GM19324 (cell line): ENCODE data around the gene RAB11FIP4.

Experiments used
- ATAC-seq: cut with Tn5 transposase; IDR thresholded peaks from one replicate; pipeline ENCODE4 v1.9.1; 2021; ENCODE audit warnings: mild to moderate bottlenecking, moderate library complexity; ENCODE audit not compliant: unreplicated experiment, low FRiP score

RAB11FIP4 gene

GRCh38 chr17:31515267-31515666 is 123.8 kb downstream of the RAB11FIP4 start:
- ATAC-seq, result no peak

- ATAC-seq, result no peak
Measured at GRCh38 chr17:31517524-31517923, 126.0 kb downstream of the RAB11FIP4 start.

DNA sequence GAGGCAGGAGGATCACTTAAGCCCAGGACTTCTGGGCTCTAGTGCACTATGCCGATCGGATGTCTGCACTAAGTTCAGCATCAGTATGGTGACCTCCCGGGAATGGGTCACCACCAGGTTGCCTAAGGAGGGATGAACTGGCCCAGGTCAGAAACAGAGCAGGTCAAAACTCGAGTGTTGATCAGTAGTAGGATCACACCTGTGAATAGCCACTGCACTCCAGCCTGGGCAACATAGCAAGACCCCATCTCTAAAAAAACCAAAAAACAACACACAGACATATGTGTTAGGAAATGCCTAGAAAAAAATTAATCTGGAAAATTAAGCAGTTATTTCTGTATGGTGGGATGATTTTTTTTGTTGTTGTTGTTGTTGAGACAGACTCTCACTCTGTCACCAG is 127.0 kb downstream of the RAB11FIP4 start:
- ATAC-seq, result no peak

- ATAC-seq, result no peak
Measured at GRCh38 chr17:31521632-31522283, 130.3 kb downstream of the RAB11FIP4 start.

DNA sequence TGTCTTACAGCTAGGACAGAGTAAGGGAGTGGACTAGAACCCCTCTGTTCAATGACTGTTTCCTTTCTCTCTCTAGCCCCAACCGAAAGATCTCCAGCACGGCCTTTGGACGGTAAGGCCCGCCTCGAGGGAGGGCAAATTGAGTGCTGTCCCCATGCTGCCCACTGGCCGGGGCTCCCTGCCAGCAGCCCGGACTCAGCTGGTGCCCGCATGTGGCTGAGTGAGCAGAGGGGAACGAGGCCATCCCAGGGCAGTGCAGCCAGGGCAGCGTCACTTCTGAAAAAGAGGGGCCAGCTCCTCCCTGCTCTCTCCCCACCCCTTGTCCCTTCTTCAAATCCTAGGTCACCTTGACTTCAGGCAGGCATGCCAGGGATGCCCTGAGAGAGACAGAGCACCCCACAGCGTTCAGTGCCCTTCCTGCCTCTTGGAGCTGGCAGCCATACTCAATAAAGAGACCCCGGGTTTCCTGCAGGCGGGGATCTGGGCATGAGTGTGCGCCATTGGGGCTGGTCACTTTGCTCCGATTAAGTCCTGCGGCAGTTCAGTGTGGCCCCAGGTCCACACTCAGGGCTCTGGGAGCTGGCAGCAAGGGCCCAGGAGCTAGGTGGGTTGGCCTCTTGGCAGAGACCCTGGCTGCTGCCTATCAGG is 130.9 kb downstream of the RAB11FIP4 start:
- ATAC-seq, result no peak

GRCh38 chr17:31522987-31523495 is 131.6 kb downstream of the RAB11FIP4 start:
- no peak for ATAC-seq

DNA sequence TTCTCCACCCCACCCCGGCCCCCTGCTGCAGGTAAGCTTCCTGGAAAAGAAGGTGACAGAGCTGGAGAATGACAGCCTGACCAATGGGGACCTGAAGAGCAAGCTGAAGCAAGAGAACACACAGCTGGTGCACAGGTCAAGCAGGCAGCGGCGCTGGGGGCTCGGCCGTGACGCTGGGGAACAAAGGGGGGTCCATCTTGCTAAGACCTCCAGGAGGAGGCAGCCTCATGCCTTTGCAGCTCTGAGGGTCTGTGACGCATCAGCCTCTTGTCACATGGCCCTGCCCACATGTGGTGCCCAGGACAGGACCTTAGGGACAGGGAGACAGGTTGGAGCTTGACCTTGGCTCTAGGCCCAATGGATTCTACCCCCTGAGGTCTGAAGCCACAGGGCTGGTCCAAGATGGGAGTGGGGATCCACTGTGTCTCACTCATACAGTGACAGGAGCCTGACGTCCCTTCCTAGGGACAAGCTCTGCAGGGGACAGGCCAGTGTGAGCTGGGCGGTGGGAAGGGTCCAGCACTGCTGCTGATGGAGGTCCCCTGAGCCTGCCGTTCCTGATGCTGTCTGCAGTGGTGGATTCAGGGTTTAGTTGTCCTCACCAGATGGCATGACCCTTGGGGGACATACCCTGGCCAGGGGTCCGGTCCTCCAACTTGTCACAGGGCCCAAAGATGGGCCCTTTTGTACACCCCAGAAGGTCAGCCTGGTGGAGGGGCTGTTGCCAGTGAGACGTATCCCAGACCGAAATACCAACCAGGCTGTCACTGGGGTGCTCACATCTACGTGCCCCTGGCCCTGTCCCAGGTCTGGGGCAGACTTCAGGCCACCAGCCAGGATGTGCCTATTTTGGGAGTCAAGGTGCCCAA is 132.6 kb downstream of the RAB11FIP4 start:
- no peak for ATAC-seq

GRCh38 chr17:31524926-31525800 is 133.7 kb downstream of the RAB11FIP4 start:
- no peak for ATAC-seq

GRCh38 chr17:31525801-31526549 is 134.5 kb downstream of the RAB11FIP4 start:
- ATAC-seq, result no peak

DNA sequence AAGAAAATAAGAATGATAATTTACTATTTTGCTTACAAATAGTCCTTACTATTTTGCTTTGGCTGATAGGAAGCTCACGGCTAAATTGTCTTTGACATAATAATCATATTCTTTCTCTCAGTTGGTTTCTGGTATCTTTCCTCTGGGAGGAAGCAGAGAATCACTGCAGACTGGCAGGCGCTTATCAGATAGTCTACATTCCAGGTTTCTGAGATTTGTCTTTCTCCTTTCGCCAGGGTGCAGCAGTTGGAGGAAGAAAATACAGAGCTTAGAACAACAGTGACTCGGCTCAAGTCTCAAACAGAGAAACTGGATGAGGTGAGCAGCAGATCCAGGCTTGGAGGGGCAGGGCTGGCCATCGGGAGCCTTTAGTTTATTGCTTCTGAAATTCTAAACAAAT is 136.1 kb downstream of the RAB11FIP4 start:
- no peak for ATAC-seq

GRCh38 chr17:31528291-31528874 is 136.9 kb downstream of the RAB11FIP4 start:
- no peak for ATAC-seq

- ATAC-seq, result no peak
Measured at GRCh38 chr17:31529841-31530251, 138.4 kb downstream of the RAB11FIP4 start.

DNA sequence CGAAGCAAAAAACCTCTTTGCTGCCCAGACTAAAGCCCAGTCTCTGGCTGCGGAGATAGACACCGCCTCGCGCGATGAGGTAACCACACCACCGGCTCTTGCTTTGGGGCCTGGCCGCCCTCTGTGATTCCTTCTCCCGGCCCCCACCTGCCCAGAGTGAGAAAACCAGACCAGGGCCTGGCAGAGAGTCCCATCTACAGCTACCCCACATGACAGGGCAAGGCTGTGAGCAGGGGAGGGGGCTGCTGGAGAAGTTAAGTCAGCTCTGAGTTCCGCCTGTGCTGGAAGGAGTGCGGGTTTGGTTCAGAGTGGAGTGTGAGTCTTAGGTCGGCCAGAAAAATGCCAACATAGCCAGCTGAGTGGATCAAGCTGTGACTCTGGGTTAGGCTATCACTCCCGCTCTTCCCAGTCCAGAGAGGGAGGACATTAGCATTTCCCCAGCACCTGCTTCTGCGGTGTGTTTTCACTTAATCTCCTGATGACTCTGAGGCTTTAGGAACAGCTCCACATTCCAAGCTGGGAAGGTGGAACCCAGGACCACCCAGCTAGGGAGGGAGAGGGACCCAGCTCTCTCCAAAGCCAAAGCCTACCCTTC is 139.0 kb downstream of the RAB11FIP4 start:
- no peak for ATAC-seq

DNA sequence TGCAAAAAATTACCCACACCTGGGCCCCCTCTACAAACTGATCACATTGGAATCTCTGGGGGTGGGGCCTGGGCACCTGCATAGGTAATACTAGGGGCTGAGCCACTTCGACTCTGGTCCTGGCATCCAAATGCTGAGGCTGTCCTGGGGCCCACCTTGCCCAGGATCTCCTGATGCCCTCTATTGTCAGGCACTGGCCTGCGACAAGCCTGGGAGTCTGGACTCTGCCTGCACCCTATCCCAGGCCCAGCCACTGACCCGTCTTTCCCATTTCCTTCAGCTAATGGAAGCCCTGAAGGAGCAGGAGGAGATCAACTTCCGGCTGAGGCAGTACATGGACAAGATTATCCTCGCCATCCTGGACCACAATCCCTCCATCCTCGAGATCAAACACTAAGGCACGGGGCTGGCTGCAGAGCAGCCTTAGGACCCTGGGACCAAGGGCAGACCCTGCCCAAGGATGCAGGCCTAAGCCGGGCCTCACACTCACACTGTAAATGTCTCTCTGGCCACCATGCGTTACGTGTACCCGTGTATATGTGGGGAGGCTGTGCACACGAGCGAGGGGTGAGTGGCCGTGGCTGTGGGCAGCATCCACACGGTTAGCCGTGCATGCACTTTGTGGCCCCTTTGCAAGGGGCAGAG is 140.0 kb downstream of the RAB11FIP4 start:
- ATAC-seq, result no peak

DNA sequence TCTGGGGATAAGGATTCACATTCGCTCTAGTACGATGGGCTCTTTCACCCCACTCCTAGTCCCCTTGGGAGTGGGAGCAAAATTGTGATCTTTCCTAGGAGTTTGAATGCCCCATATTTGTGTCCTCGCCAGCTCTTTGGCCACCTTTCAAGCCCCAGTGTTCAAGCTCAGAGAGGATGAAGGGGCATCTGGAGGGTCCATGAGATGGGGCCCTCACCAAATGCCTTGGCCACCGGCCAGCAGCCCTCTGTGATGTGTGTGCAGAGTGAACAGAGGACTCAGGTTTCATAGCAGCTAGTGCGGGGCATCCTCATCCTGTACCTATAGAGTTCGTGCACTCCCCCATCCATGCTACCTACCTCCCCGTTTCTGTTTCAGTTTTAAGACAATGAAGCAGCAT is 140.6 kb downstream of the RAB11FIP4 start:
- ATAC-seq, result no peak

DNA sequence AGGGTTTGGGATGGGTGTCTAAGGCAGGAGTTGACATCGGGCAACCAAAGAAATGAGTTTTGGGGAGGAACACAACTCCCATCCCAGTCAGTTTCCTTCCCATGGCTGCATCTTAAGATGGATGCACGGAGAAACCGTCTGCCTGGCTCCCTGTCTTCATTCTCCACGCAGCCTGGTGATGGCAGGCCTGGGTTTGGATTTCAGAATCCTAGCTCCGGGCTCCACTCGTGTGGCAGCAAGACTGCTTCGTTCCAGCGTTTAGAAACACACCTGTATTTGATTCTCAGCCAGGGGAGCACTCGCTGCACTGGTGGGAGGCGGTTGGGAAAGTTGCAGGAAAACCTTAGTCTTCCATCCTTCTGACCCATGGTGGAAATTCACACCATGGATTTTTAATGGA is 141.1 kb downstream of the RAB11FIP4 start:
- ATAC-seq, result no peak

DNA sequence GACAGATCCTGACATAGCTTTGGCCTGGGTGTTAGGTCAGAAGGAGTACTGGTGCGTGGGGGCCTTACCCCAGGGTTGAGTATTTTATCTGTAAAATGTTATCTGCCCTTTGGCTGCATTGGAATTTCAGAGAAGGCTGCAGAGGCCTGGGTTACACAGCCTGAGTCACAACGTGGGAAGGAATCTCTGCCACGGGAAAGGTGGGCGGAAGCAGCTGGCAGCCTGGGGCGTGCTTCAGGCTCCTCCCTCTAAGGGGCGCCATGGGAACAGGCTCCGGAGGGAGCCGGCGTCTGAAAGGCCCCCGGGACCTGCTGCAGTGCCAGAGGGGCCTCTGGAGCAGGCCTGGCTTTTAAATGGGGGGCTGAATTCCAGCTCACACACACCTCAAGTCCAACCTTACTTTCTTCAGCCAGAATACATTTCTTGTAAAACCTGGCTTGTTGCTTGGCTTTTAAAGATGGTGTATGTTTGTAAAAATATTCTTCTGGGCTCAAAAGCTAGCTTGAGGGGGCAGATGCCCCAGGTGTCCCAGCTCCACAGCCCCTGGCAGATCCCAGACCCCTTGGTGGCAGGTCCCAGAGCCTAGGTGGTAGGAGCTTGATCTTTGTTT is 142.2 kb downstream of the RAB11FIP4 start:
- ATAC-seq, result no peak
